DOHH2 (cell line): ENCODE data around the gene RABL3.
A peak's percentile ranks its signal among the peaks of the same experiment; 100 is the strongest.

ENCODE experiments used
- H3F3A ChIP-seq: fragments of 200-600 bp; sonication (generic), shearing (Covaris generic); 2 replicates; pipeline ENCODE4 v1.6.0; 2016; ENCODE audit warnings: antibody characterized with exemption, mild to moderate bottlenecking; ENCODE audit not compliant: control insufficient read depth, insufficient read depth
- H3K27ac ChIP-seq: fragments of 200-600 bp; sonication (generic); 2 replicates; pipeline ENCODE4 v1.5.1; 2014; ENCODE audit warnings: low read depth, mild to moderate bottlenecking, low read length, moderate library complexity
- H3K27me3 ChIP-seq: fragments of 200-600 bp; sonication (generic); 2 replicates; pipeline ENCODE4 v1.6.1; 2014; ENCODE audit warnings: mild to moderate bottlenecking, low read length, mixed read lengths; ENCODE audit not compliant: control insufficient read depth
- H3K36me3 ChIP-seq: fragments of 200-600 bp; sonication (generic); 2 replicates; pipeline ENCODE4 v1.6.1; 2014; ENCODE audit warnings: mild to moderate bottlenecking, low read length, moderate library complexity, mixed read lengths; ENCODE audit not compliant: control insufficient read depth
- H3K4me1 ChIP-seq: fragments of 200-600 bp; sonication (generic); 2 replicates; pipeline ENCODE4 v1.6.1; 2014; ENCODE audit warnings: mild to moderate bottlenecking, low read length, mixed read lengths; ENCODE audit not compliant: control insufficient read depth
- H3K4me2 ChIP-seq: fragments of 200-600 bp; sonication (generic); 2 replicates; pipeline ENCODE4 v1.6.0; 2014; ENCODE audit warnings: mild to moderate bottlenecking, low read length, moderate library complexity
- H3K4me3 ChIP-seq: fragments of 200-600 bp; sonication (generic); 2 replicates; pipeline ENCODE4 v1.5.1; 2014; ENCODE audit warnings: mild to moderate bottlenecking, low read length, mixed read lengths
- H3K79me2 ChIP-seq: fragments of 200-600 bp; sonication (generic); 2 replicates; pipeline ENCODE4 v1.6.1; 2014; ENCODE audit warnings: mild to moderate bottlenecking, low read length, mixed read lengths; ENCODE audit not compliant: control insufficient read depth
- H3K9me2 ChIP-seq: fragments of 200-600 bp; sonication (generic); replicated peaks from 2 replicates; pipeline ENCODE4 v1.6.1; 2014; ENCODE audit warnings: mild to moderate bottlenecking, low read length, mixed read lengths; ENCODE audit not compliant: control insufficient read depth
- H3K9me3 ChIP-seq: fragments of 200-600 bp; sonication (generic); 2 replicates; pipeline ENCODE4 v1.6.1; 2014; ENCODE audit warnings: antibody characterized with exemption, low read length, mixed read lengths; ENCODE audit not compliant: control insufficient read depth, insufficient read depth
- H4K20me1 ChIP-seq: fragments of 200-600 bp; sonication (generic); 2 replicates; pipeline ENCODE4 v1.6.0; 2014; ENCODE audit warnings: low read depth, mild to moderate bottlenecking, antibody characterized with exemption, low read length, moderate library complexity; ENCODE audit not compliant: control insufficient read depth, insufficient read depth
- CTCF ChIP-seq: fragments of 200-600 bp; sonication (generic); IDR thresholded peaks from one replicate; pipeline ENCODE4 v1.5.1; 2014; ENCODE audit warnings: antibody characterized with exemption, mild to moderate bottlenecking, low read depth, low read length; ENCODE audit not compliant: poor library complexity, severe bottlenecking
- EZH2phosphoT487 ChIP-seq: fragments of 200-600 bp; sonication (generic); IDR thresholded peaks from 2 replicates; pipeline ENCODE4 v1.6.1; 2017; ENCODE audit warnings: borderline replicate concordance, mild to moderate bottlenecking, antibody characterized with exemption, low read length, moderate library complexity, mixed read lengths

RABL3 gene

GRCh38 chr3:120745466-120745865 is 3.1 kb upstream of the RABL3 start:
- Histone ChIP-seq H3K4me2 (no peak overlapping the region), H3K9me2 (no peaks in the 10 kb centered on the region), H3K27me3 (no peaks in the 10 kb centered on the region), H4K20me1 (no peaks in the 10 kb centered on the region), H3K4me1 (peaks cover 25% of the 10 kb centered on the region), H3K27ac (no peak overlapping the region), H3K36me3 (peaks cover 20% of the 10 kb centered on the region), H3K79me2 (peaks cover 73% of the 10 kb centered on the region), H3K9me3 (no peaks in the 10 kb centered on the region), H3F3A (peaks cover 5% of the 10 kb centered on the region; the same call in 1 of the 2 replicates), H3K4me3 (no peak overlapping the region)
- TF ChIP-seq EZH2phosphoT487 (no peak), CTCF (no peak)

GRCh38 chr3:120743556-120744195 is 1.4 kb upstream of the RABL3 start:
- Histone ChIP-seq H3K79me2 (peaks cover 72% of the 10 kb centered on the region), H3K4me2 (peak overlapping the region; percentile 88), H3K9me2 (no peaks in the 10 kb centered on the region), H4K20me1 (no peaks in the 10 kb centered on the region), H3F3A (peaks cover 5% of the 10 kb centered on the region; the same call in 1 of the 2 replicates), H3K4me1 (peaks cover 26% of the 10 kb centered on the region), H3K27ac (no peak overlapping the region), H3K9me3 (no peaks in the 10 kb centered on the region), H3K27me3 (no peaks in the 10 kb centered on the region), H3K4me3 (peak overlapping the region; percentile 98), H3K36me3 (peaks cover 17% of the 10 kb centered on the region)
- no peak for TF ChIP-seq EZH2phosphoT487
- no peak for TF ChIP-seq CTCF

- peaks cover 5% of the 10 kb centered on the region; the same call in 1 of the 2 replicates for H3F3A ChIP-seq
- peak overlapping the region; percentile 98 for H3K4me3 ChIP-seq
- peak overlapping the region; percentile 88 for H3K4me2 ChIP-seq
- peaks cover 26% of the 10 kb centered on the region for H3K4me1 ChIP-seq
- peak overlapping the region; percentile 85; the same call in 1 of the 2 replicates for H3K27ac ChIP-seq
- peaks cover 22% of the 10 kb centered on the region for H3K36me3 ChIP-seq
- TF ChIP-seq CTCF: no peak
- no peak for TF ChIP-seq EZH2phosphoT487
- no peaks in the 10 kb centered on the region for H3K9me2 ChIP-seq
- no peaks in the 10 kb centered on the region for H3K27me3 ChIP-seq
- peaks cover 72% of the 10 kb centered on the region for H3K79me2 ChIP-seq
- no peaks in the 10 kb centered on the region for H4K20me1 ChIP-seq
- no peaks in the 10 kb centered on the region for H3K9me3 ChIP-seq
These were observed 591 bp upstream of the RABL3 start for GRCh38 chr3:120742849-120743365.
